Limb (tissue), 2 donors: ENCODE results near the gene NBAS.

Source experiments
- DNase-seq, 2 donors: peaks; one replicate each; pipeline ENCODE4 v3.0.0-alpha.2; 2016; ENCODE audit errors: extremely low spot score in 2 of 2

NBAS gene

GRCh38 chr2:15173501-15173900 lies 387.6 kb downstream of the NBAS start:
- DNase-seq = no peak

- no peak for DNase-seq
Measured at GRCh38 chr2:15172825-15173224, 388.3 kb downstream of the NBAS start.

- peak in 1 of 2 donors; percentile 7 for DNase-seq
Measured at GRCh38 chr2:15170070-15170775, 390.9 kb downstream of the NBAS start.

- no peak for DNase-seq
Measured at GRCh38 chr2:15169326-15170069, 391.6 kb downstream of the NBAS start.

- no peak for DNase-seq
Measured at GRCh38 chr2:15168116-15168515, 393.0 kb downstream of the NBAS start.

- no peak for DNase-seq
Measured at GRCh38 chr2:15166878-15167277, 394.3 kb downstream of the NBAS start.

- DNase-seq = no peak
Measured at GRCh38 chr2:15163326-15163725, 397.8 kb downstream of the NBAS start.

- DNase-seq = no peak
Measured at GRCh38 chr2:15162620-15163019, 398.5 kb downstream of the NBAS start.

GRCh38 chr2:15160201-15160991 lies 400.7 kb downstream of the NBAS start:
- DNase-seq = no peak

GRCh38 chr2:15159751-15160177 lies 401.4 kb downstream of the NBAS start:
- peak in 1 of 2 donors; percentile 27 for DNase-seq

GRCh38 chr2:15159206-15159605 lies 401.9 kb downstream of the NBAS start:
- no peak for DNase-seq

GRCh38 chr2:15158532-15158931 lies 402.6 kb downstream of the NBAS start:
- DNase-seq = no peak

GRCh38 chr2:15158100-15158499 lies 403.0 kb downstream of the NBAS start:
- DNase-seq = no peak

- no peak for DNase-seq
Measured at GRCh38 chr2:15155959-15156574, 405.1 kb downstream of the NBAS start.

GRCh38 chr2:15154297-15154696 lies 406.8 kb downstream of the NBAS start:
- no peak for DNase-seq

- no peak for DNase-seq
Measured at GRCh38 chr2:15152382-15152781, 408.8 kb downstream of the NBAS start.

- DNase-seq = no peak
Measured at GRCh38 chr2:15149063-15149462, 412.1 kb downstream of the NBAS start.

- DNase-seq = no peak
Measured at GRCh38 chr2:15147591-15147990, 413.5 kb downstream of the NBAS start.

- no peak for DNase-seq
Measured at GRCh38 chr2:15146960-15147359, 414.2 kb downstream of the NBAS start.

GRCh38 chr2:15145919-15146318 lies 415.2 kb downstream of the NBAS start:
- DNase-seq = no peak

GRCh38 chr2:15145046-15145817 lies 415.9 kb downstream of the NBAS start:
- no peak for DNase-seq
